ENCODE measurements around the gene RTEL1.
"Not testable (repeated sequence)": the region's sequence is repeated elsewhere in the genome, so short reads cannot be mapped to it uniquely, and the experiment has no call there.

The RTEL1 gene

DNA sequence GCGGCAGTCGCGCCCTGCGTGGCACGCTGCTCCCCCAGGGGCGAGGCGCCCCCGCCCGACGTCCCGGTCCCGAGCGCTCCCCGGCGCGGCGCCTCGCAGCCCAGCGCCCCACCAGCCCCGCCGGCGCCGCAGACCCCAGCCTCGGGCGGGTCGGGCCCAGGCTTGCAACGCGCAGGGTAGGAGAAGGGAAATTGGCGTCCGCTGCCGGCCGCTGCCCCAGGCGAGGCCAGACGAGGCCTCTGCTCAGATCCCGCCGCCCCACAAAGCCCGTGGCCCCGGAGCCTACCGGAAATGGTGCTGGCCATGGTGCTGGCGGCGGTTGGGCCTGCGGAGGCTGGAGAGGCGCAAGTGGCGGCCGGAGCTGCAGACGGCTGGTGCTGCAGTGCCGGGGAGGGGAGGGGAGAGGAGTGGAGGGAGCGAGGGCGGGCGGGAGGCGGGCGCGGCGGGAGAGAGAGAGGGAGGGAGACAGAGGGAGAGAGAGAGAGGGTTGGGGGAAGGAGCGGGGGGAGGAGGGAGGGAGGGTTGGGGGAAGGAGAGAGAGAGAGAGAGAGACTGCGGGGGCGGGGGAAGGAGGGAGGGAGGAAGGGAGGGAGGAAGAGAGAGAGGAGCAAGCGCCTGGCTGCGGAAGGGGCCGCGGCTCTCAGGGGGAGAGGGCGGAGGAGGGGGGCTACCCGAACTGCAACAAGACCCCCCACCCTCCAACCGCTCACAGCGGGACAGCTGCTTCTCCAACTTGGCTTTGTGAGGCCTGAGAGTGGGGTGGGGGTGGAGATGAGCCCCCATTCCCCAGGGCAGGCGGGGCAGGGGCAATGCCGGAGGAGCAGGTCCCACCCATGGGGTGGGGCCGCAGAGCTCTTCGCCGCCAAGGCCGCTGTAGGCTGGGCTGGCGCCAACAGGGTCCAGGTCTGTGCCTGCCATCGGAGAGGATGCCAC lies 4.8 kb upstream of the RTEL1 start, which contains the start of gene STMN3:
Gene STMN3 (minus strand): TSS at position 384 of the 933 bp plus-strand sequence. CDS start 79 bp downstream, at position 305.
- peak; percentile 76 to 85 for DNase-seq

DNA sequence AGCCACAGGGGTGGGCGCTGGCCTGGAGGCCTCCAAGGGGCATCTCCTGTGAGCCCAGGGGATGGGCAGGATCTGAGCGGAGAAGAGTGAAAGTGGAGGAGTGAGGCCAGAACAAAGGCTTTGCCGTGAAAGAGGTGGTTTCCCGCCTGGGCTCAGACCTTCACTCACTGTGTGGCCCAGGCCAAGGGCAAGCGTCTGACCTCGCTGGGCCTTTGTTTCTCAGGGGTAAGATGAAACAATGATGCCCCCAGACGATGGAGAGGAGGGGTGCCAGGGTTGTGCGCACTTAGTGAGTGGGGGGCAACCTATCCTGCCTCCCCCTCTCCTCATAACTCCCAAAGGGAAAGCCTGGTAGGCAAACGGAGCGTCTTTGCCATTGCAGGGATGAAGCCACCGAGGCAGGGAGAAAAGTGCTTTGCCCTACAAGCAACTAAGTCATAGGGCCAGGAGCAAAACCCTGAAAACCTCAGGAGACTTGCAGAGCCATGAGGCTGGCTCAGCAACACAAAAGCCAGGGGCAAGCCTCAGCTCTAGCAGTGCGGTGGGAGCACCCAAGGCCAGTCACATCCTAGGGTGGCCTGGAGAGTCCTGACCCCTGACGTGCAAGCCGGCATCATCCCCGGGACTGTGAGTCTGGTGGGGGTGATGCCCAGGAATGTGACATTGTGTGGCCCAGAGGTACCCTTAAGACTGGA lies 4.0 kb upstream of the RTEL1 start:
- no peak for DNase-seq

DNA sequence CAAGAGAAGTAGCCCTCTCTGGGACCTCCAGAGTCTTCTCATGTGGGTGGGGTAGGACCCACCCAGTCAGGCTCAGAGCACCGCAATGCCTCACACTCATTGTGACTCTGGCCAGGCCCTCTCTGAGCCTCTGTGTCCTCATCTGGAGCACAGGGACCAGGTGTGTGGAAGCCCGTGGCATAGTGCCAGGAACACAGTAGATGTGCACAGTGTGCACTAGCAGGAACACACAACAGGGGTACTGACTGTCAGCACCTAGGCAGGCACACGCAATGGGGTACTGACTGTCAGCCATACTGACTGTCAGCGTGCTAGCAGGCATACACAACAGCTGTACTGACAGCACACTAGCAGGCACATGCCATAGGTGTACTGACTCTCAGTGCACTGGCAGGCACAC lies 2.9 kb upstream of the RTEL1 start:
- DNase-seq, result no peak

DNA sequence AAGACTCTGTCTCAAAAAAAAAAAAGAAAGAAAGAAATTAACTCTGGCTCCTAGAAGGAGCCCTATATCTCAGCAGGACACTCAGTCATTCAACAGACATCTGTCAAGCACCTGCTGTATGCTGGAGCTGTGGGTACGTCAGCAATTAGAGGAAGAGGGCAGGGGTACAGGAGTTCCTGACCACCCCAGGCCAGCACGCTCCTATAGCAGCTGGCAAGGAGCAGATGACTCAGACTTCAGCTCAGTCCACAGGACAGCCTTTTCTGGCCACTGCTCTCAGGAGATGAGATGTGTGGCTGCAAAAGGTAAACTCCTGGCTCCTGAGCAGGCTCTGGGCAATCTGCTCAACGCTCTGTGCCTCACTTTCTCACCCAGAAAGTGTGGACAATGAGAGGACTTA lies 1.7 kb upstream of the RTEL1 start:
- no peak for DNase-seq

DNA sequence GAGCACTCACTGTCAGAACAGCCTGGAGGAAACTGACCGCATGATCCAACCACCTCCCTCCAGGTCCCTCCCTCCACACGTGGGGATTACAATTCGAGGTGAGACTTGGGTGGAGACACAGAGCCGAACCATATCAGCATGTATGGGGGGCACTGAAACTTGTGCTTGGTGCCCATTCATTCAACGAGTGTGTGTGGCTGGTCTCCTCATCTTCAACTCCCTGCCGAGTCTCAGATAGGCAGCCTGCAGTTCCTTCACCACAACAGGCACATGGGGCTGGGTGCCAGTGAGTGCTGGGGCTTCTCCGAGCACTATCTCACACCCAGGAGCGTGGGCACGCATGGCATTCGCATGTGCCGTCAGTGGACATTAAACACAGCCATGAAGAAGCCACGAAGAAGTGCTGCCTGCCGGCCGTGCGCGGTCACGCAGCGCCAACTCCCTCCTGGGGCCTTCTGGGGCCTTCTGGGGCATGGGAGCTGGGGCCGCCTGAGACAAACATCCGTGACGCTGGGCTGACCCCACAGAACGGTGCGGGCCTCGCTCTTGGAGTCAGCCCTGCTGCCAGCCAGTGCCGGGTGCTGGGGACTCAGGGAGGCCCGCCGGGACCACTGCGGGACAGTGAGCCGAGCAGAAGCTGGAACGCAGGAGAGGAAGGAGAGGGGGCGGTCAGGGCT lies 714 bp upstream of the RTEL1 start:
- no peak for DNase-seq

DNA sequence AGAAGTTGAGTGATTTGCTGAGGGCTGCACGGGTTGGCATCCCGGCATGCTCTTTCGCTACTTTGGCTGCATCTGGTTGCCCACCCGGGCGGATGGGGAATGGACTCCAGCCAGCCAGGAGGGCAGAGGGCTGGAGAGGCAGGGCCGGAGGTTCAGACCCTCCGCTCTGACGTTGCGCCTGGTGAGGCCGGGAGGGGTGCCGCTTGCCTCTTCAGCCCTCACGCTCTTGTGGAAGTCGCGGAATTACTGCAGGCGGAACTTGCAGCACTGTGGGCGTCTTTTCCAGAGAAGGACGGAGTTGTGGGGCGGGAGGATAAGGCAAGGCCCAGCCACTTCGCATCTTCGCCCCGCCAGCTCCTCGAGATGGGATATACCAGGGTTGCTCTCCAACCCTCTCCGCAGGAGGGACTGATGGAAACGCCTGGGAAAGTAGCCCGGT lies 656 bp downstream of the RTEL1 start:
- DNase-seq, result peak in 1 of 2 experiments; percentile 12

DNA sequence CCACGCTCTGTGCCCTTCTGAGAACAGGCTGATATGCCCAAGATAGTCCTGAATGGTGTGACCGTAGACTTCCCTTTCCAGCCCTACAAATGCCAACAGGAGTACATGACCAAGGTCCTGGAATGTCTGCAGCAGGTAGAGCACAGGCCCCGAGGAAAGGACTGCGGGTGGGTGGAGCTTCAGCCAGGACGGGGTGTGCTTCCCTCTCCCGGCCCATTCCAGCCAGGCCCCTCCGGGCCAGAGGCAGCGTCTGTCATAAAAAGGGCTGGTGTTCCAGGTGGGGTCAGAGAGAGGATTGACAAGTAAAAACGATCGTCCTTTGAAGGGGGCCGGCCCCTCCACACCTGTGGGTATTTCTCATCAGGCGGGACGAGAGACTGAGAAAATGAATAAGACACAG lies 1.3 kb downstream of the RTEL1 start:
- DNase-seq, result no peak

DNA sequence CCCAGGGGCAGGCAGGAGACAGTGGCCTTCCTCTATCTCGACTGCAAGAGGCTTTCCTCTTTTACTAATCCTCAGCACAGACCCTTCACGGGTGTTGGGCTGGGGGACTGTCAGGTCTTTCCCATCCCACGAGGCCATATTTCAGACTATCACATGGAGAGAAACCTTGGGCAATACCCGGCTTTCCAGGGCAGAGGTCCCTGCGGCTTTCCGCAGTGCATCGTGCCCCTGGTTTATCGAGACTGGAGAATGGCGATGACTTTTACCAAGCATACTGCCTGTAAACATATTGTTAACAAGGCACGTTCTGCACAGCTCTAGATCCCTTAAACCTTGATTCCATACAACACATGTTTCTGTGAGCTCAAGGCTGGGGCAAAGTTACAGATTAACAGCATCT lies 2.1 kb downstream of the RTEL1 start:
- DNase-seq, result not testable (repeated sequence)

DNA sequence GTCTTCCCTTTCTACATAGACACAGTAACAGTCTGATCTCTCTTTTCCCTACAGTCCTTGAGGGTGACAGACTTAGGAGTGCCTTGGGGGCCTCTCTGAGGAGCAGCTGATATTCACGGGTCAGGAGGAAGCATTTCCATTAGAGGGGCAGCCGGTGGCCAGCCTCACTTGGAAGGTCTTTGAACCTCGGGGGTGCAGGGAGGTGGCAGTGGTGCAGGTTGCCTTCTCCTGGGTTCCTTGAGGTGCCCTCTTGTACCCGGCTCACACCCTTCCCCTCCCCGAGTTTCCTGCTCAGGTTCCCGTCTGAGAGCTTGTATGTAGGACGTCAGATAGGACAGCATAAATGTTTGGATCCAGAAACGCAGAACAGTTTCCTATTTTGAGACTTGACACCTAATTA lies 2.5 kb downstream of the RTEL1 start:
- DNase-seq, result no peak

DNA sequence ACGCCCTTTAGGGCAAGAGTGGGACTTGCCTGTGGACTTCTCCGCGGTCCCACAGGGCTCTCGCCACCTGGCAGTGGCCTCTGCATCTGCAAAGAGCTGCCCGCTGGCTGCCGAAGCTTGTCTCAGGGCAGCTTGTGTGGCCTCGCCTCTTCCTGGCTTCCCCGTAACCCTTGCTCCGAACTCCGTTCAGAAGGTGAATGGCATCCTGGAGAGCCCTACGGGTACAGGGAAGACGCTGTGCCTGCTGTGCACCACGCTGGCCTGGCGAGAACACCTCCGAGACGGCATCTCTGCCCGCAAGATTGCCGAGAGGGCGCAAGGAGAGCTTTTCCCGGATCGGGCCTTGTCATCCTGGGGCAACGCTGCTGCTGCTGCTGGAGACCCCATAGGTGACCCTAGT lies 3.0 kb downstream of the RTEL1 start:
- no peak for DNase-seq

DNA sequence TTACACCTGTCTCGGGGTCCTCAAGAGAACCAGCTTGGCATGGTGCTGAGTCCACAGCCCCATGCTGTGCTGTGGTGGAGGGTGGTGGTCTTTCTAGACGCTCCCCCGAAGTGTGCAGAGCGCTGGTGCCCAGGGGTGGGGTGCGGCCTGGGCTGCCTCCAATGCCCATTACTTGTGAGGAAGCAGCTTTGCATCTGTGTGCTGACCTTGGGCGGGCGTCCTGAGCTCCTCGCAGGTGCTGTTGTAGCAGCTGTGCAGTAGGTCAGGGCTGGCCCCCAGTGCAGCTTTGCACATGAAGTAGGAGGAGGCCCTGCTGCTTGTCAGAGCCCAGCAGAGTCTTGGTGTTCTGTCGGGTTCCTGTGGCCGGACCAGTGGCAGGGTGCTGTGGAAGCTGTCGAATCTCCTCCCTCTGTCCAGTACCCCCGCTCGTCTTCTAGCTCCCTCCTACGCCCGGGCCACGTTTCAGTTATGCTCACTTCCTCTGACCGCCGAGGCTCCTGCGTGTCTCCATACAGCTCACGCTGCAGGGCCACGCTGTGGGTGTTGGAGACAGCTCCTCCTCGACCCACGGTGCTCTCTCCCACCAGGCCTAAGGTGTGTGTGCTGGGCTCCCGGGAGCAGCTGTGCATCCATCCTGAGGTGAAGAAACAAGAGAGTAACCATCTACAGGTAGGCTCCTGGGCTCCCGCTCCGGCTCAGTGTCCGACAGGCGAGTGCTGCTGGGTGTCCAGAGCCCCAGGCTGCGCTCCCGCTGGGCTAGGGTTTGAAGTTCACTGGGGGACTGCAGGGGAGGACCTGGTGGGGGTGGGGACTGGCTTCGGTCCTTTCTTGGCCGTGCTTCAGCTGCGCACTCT lies 4.1 kb downstream of the RTEL1 start:
- DNase-seq, result no peak

DNA sequence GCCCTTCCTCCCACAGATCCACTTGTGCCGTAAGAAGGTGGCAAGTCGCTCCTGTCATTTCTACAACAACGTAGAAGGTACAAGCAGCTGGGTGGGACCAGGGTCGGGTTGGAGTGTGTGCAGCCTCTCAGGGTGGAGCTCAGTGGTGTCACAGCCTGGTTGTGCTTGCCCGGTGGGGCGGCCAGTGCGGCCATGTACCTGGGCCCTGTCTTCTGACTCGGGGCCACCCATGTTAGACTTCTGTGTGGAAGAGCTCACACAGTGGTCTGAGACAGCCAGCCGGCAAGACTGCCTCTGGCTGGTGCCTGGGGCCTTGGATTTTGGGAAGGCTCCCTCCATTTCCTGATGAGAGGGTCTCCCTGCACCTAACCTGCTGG lies 4.7 kb downstream of the RTEL1 start:
- no peak for DNase-seq

DNA sequence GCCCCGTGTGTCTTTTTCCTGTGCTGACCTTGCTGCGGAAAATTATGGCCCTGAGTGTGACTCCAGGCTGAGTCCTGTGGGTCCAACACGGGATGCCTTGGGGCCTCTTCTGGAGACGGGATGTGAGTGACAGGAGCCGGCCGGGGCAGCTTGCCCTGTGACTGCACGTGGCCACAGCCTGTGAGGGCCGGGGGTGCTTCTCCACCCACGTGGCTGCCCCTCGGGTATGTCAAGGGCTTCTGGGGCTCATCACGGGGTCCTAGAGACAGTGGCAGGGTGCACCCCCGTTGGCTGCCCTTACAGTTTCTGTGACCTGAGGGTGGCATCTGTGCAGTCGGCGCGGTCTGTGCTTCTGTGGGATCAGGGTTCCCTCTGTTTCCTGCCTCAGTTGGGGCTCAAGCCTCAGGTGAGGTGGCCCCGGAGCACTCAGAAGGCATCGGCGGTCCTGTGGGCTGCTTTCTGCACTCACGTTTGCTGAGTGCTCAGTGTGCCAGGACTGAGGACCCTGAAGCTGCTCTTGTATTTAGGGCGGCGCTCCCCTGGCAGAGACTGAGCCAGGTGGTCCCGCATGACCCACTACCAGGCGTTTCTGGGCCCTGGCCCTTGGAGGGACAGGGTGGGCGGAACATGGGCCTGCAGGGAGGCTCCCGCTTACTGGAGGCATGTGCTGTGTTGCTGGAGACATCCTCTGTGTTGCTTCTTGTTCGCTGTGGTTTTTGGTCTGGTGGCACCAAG lies 5.4 kb downstream of the RTEL1 start:
- DNase-seq, result no peak

DNA sequence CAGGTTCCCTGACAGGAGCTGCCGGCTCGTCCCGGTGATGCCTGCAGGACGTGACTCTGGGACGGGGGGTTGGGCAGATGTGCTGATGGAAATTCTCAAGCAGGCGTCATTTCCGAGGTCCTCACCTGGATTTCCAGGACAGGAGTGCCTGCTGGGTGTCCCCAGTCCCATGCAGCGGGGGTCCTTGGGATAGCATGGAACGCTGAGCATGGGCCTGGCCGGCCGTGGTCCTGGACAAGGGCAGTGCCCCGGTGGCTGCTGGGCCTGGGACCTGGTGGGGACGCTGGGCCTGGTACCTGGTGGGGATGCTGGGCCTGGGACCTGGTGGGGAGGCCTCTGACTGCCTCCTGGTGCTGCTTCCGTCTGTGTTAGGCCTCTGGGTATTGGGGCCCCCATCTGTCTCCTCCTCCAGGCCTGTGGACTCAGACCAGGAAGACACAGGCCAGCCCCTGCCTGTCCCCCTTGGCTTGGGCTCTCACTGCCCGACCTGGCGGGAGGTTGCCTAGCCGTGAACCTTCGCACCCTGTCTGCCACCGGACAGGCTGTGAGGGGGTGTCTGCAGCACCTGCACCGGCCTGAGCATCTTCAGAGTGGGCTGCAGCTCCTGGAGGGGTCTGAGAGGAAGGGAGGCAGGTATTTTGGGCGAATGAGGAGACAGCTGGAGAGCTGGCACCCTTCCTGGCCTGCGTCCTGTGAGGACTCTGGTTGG lies 6.2 kb downstream of the RTEL1 start:
- no peak for DNase-seq

DNA sequence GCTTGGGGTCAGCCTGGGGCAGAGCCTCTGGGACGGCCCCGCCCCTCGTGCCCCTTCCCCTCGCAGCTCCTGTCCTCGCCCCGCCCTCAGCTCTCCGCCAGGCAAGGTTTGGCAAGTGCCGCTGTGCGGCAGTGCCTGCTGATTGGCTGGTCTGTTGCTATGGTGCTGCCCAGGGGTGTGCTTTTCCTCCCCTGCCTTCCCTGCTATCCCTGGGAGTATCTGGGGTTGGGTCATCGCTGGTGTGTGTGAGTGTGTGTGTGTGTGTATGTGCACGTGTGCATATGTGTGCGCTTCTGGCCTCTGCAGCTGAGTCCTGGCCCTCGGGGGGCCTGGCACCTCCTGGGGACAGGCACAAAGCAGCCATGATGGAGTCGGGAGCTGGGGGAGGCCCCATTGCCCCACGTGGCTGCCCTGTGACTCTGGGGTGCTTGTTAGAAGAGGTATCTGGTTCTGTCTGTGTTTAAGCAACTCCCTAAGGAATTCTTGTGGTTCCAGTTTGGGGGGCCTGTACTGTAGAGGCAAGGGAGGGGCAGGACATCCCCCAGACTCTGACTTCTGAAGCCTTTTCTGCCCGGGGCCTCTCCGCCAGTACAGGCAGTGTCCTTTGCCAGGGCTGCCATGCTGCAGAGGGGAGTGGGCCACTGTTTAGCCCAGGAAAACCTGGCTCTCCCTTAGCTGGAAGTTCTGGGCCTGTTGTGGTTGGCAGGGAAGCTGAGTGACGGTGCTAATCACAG lies 6.9 kb downstream of the RTEL1 start:
- no peak for DNase-seq

DNA sequence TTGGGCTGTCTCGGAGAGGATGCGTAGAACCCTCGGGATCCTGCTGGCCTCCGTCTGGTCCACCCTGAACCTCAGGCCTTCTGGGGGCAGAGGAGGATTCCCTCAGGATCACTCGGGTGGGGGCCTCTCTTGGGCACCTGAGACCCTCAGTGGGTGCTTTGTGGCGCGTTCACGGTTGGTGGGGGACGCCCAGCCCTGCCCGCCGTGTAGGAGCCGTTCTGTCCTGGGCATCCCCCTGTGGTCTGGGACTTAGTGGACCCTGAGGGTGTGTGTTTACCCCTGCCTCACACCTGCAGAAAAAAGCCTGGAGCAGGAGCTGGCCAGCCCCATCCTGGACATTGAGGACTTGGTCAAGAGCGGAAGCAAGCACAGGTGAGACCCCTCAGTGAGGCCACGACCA lies 7.6 kb downstream of the RTEL1 start:
- no peak for DNase-seq

DNA sequence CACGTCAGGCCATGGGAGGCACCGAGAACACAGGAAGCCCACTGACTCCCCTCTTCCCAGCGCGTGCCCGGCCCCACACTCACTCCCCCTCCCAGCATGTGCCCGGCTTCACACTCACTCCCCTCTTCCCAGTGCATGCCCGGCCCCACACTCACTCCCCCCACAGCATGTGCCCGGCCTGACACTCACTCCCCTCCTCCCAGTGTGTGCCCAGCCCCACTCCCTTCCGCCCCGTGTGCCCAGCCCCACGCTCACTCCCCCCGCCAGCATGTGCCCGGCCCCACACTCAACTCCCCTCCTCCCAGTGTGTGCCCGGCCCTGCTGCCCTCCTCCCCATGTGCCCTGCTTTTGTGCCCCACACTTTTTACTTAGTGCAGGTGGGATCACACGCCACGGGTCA lies 9.7 kb downstream of the RTEL1 start:
- DNase-seq, result no peak

DNA sequence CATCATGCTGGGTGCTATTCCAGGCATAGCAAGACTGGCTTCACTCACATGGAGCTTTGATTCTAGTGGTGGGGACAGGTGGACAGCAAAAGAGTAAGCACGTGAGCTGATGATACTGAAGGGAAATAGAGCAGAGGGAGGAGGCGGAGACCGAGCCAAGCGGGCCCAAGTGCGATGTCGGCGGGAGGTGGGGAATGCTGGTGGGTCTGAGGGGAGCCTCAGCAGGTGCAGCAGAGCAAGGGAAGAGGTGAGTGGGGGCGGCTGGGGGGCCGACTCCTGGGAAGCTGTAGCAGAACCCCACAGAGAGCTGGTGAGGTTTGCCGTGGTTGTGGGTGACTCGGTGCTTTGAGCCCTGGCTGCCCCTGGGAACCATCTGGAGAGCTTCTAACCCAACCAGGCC lies 10.2 kb downstream of the RTEL1 start:
- DNase-seq, result no peak

DNA sequence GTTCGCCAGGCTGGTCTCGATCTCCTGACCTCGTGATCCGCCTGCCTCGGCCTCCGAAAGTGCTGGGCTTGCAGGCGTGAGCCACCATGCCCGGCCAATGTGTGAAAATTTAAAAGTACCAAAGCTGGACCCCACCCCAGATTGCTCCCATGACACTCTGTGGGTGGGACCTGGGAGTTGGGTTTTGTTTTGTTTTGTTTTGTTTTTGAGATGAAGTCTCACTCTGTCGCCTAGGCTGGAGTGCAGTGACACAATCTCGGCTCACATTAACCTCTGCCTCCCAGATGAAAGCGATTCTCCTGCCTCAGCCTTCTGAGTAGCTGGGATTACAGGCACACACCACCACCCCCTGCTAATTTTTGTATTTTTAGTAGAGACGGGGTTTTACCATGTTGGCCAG lies 13.6 kb downstream of the RTEL1 start:
- not testable (repeated sequence) for DNase-seq

DNA sequence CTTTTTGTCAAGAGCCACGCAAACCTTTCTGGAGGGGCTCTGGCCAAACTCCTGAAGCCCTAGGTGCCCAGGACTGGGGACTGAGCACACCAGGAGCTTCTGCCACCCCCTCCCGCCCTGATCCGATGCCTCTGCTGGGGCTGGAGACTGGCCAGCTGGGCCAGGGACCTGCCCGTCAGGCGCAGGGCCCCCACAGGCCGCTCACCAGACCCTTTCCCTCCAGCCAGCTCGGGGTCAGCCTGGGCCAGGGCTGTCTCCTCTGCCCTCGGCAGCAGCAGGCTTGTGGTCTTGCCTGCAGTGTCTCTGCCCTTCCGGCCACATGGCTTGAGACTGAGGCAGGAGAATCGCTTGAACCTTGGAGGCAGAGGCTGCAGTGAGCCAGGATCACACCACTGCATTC lies 14.6 kb downstream of the RTEL1 start:
- no peak for DNase-seq

DNA sequence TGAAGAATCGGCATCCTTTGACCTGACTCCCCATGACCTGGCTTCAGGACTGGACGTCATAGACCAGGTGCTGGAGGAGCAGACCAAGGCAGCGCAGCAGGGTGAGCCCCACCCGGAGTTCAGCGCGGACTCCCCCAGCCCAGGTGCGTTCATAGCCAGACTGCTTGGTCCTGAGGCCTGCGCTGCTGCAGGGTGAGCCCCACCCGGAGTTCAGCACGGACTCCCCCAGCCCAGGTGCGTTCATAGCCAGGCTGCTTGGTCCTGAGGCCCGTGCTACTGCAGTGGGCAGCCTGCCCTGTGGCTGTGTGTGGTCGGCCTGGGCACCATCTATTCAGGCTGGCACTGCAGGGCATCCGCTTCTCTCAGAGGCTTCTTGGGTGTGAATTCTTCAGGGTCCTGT lies 15.8 kb downstream of the RTEL1 start:
- no peak for DNase-seq
